Mammary epithelial cell (primary cell): ENCODE data around the gene RTTN.

Source experiments
- EZH2 ChIP-seq: IDR thresholded peaks from 2 replicates; pipeline ENCODE4 v1.6.1; 2012; ENCODE audit warnings: low read length, inconsistent platforms, borderline replicate concordance
- TF ChIP-seq, protein P1 (sequence below), 2 donors: IDR thresholded peaks in 1 of 2; conservative IDR thresholded peaks in 1 of 2; 2 replicates each; pipeline ENCODE4 v1.5.1; 2011 to 2012; ENCODE audit warnings: inconsistent platforms in 2 of 2, low read length in 2 of 2, mild to moderate bottlenecking in 2 of 2, control low read depth in 1 of 2, low read depth in 1 of 2; ENCODE audit not compliant: insufficient read depth in 1 of 2; ENCODE audit errors: extremely low read depth in 1 of 2

DNA sequence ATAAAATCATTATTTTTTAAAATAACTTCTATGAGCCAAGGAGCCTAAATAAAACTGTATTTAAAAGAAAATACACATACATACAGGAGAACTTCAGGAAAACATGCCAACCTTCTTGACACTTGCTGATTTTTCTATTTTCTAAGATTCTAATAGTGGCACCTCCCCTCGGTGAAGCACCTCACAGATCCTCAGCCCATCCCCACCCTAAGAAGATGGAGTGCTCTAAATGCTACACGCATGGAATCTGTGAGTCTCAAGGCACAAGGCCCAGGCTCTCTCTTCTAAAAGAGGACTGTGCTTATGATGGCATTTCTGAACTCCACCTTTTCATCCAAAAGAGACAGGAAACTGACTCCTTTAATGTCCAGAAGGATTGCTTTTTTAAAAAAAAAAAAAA, 56.3 kb downstream of the RTTN start:
- TF ChIP-seq, protein P1, sequence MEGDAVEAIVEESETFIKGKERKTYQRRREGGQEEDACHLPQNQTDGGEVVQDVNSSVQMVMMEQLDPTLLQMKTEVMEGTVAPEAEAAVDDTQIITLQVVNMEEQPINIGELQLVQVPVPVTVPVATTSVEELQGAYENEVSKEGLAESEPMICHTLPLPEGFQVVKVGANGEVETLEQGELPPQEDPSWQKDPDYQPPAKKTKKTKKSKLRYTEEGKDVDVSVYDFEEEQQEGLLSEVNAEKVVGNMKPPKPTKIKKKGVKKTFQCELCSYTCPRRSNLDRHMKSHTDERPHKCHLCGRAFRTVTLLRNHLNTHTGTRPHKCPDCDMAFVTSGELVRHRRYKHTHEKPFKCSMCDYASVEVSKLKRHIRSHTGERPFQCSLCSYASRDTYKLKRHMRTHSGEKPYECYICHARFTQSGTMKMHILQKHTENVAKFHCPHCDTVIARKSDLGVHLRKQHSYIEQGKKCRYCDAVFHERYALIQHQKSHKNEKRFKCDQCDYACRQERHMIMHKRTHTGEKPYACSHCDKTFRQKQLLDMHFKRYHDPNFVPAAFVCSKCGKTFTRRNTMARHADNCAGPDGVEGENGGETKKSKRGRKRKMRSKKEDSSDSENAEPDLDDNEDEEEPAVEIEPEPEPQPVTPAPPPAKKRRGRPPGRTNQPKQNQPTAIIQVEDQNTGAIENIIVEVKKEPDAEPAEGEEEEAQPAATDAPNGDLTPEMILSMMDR (conservative IDR thresholded peaks at IDR 0.05 in 1 of 2, IDR thresholded peaks at IDR 0.05 in 1 of 2; ENCODE audit: extremely low read depth in 1 of 2, insufficient read depth in 1 of 2, low read depth in 1 of 2, low read length in 2 of 2): no peak
- TF ChIP-seq EZH2: no peak
